Common myeloid progenitor, CD34-positive (primary cell): ENCODE results near the gene EVI5.
"Not testable (repeated sequence)": the region's sequence is repeated elsewhere in the genome, so short reads cannot be mapped to it uniquely, and the experiment has no call there.

ENCODE experiments used
- CTCF ChIA-PET: fragments of 350-600 bp; sonication (Branson Sonifier 250); formaldehyde crosslinking; loops from one replicate; lab custom pipeline; 2021; ENCODE audit warnings: antibody characterized with exemption; lab: Charles Lee
- POLR2A ChIA-PET: fragments of 350-600 bp; sonication (Branson Sonifier 250); formaldehyde crosslinking; loops from one replicate; lab custom pipeline; 2021; ENCODE audit warnings: antibody characterized with exemption; lab: Charles Lee
- DNase-seq, 3 donors: peaks; one replicate each; pipeline versions ENCODE4 v3.0.0 to v3.0.0-alpha.2; 2013
- H3K27ac ChIP-seq, 2 experiments: 1 replicate in 1 of 2; 2 replicates in 1 of 2; pipeline ENCODE4 v1.7.0; 2013; ENCODE audit warnings: inconsistent platforms in 2 of 2, low read length in 2 of 2, mild to moderate bottlenecking in 2 of 2, low read depth in 1 of 2, moderate library complexity in 1 of 2; ENCODE audit not compliant: severe bottlenecking in 2 of 2, insufficient read depth in 1 of 2, poor library complexity in 1 of 2
- H3K27me3 ChIP-seq, 5 experiments: replicated peaks in 2 of 5; 1 replicate in 3 of 5; 2 replicates in 2 of 5; pipeline versions ENCODE4 v1.6.1 to v1.7.0; 2013; ENCODE audit warnings: low read length in 4 of 5, mild to moderate bottlenecking in 2 of 5, moderate library complexity in 2 of 5, inconsistent platforms in 1 of 5; ENCODE audit not compliant: insufficient read depth in 5 of 5, control insufficient read depth in 4 of 5
- H3K36me3 ChIP-seq, 4 experiments: 1 replicate in 2 of 4; 2 replicates in 2 of 4; pipeline versions ENCODE4 v1.6.1 to v1.7.0; 2013; ENCODE audit warnings: low read length in 3 of 4, control low read depth in 1 of 4, mild to moderate bottlenecking in 1 of 4; ENCODE audit not compliant: control insufficient read depth in 4 of 4, insufficient read depth in 4 of 4
- H3K4me1 ChIP-seq, 4 experiments: 1 replicate in 3 of 4; 2 replicates in 1 of 4; pipeline versions ENCODE4 v1.6.1 to v1.7.1; 2013; ENCODE audit warnings: low read length in 3 of 4, mild to moderate bottlenecking in 3 of 4, control low read depth in 1 of 4, inconsistent platforms in 1 of 4, moderate library complexity in 1 of 4; ENCODE audit not compliant: control insufficient read depth in 4 of 4, insufficient read depth in 4 of 4; ENCODE audit errors: control extremely low read depth in 1 of 4
- H3K4me3 ChIP-seq, 7 experiments: 1 replicate in 4 of 7; 2 replicates in 3 of 7; pipeline versions ENCODE4 v1.5.1 to v1.7.0; 2013; ENCODE audit warnings: mild to moderate bottlenecking in 7 of 7, low read length in 6 of 7, moderate library complexity in 6 of 7, inconsistent platforms in 2 of 7, low read depth in 2 of 7, control low read depth in 1 of 7; ENCODE audit not compliant: insufficient read depth in 4 of 7, control insufficient read depth in 1 of 7; ENCODE audit errors: extremely low read depth in 1 of 7
- H3K9me3 ChIP-seq, 5 experiments: 1 replicate in 4 of 5; 2 replicates in 1 of 5; pipeline versions ENCODE4 v1.6.1 to v1.7.1; 2013; ENCODE audit warnings: low read length in 4 of 5, mild to moderate bottlenecking in 2 of 5, inconsistent platforms in 1 of 5, low read depth in 1 of 5, moderate library complexity in 1 of 5; ENCODE audit not compliant: control insufficient read depth in 4 of 5, insufficient read depth in 2 of 5; ENCODE audit errors: control extremely low read depth in 1 of 5
- WGBS: methylation state at CpG from one replicate; pipeline ENCODE4 v1.1.5; 2013; ENCODE audit not compliant: insufficient coverage; 5-methylcytosine and 5-hydroxymethylcytosine counted together

The EVI5 gene

GRCh38 chr1:92783550-92783949, 1.4 kb downstream of the EVI5 start:
- peaks cover 5 to 20% (median 18%) of the 10 kb centered on the region in 4 experiments for H3K4me1 ChIP-seq
- H3K27ac ChIP-seq, H3K9me3 ChIP-seq, H3K36me3 ChIP-seq: not testable (repeated sequence)
- WGBS: 83% methylated on average over 7 of the region's 14 CpGs
- ChIA-PET CTCF (interaction anchor here (2.2 kb wide), 1 partner anchor 48 kb away, joined by 10 read pairs; the partner anchor contains the start of gene RPL5), POLR2A (interaction anchor here (0.6 to 2.2 kb wide), 2 partner anchors 43 to 48 kb away, joined by 4 to 6 read pairs; partner anchors contain the start of gene RPL5)
- H3K27me3 ChIP-seq: peaks cover 2 to 45% (median 7%) of the 10 kb centered on the region in 5 experiments
- DNase-seq: peak in 2 of 3 donors; percentile 24 to 37
- peak overlapping the region in 3 of 7 experiments; percentile 71 to 79 (median 78) for H3K4me3 ChIP-seq

DNA sequence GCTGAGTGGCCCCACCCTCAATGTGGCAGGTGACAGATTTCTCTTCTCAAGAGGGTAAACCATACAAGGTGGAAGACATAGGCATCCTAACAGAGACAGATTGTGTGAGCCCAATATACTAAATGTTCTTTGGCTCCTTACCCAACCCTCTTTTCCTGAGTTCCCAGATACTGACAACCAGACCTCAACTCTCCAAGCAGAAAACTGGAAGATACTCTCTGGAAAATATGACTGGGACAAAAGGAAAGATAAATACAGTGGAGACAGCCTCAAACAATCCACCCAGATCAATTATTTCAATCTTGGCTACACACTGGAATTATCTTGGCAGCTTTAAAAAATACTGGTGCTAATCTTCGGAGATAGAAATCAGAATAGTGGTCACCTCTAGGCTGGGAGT, 6.5 kb downstream of the EVI5 start:
- H3K27me3 ChIP-seq: peaks cover 2 to 36% (median 6%) of the 10 kb centered on the region in 5 experiments
- no CpG with 5 or more reads among the region's 1 CpG for WGBS
- no peak for DNase-seq
- no peaks in the 10 kb centered on the region for H3K36me3 ChIP-seq
- no peak overlapping the region for H3K4me3 ChIP-seq
- no peaks in the 10 kb centered on the region for H3K9me3 ChIP-seq
- ChIA-PET POLR2A (interaction anchor here (0.7 kb wide), 1 partner anchor 300 kb away, joined by 3 read pairs; the partner anchor contains the start of gene MTF2), CTCF (interaction anchor here (1.5 kb wide), 1 partner anchor 10 kb away, joined by 3 read pairs; no protein-coding TSS in a partner anchor)
- H3K4me1 ChIP-seq: no peaks in the 10 kb centered on the region
- H3K27ac ChIP-seq: no peak overlapping the region

DNA sequence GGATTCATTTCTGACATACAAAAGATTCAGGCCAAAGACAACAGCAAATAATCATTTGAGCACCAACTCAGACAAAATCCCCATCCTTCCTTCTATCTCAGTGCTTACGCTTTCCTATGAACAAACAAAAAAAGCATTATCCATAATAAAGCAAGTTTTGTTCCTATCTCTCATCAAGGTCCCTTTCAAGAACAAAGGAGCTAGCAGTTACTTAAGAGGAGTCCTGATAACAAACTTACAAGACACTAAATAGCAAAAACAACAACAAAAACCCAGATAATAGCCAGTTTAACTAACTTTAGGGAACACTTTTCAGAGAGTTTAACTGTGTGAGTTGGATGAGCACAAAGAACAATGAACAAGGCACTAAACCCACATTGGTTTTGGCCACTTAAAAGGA, 10.5 kb downstream of the EVI5 start:
- Histone ChIP-seq H3K27ac (no peak overlapping the region), H3K9me3 (no peaks in the 10 kb centered on the region), H3K4me3 (no peak overlapping the region), H3K27me3 (peaks cover 0 to 16% (median 4%) of the 10 kb centered on the region in 5 experiments), H3K36me3 (no peaks in the 10 kb centered on the region), H3K4me1 (no peaks in the 10 kb centered on the region)
- CTCF ChIA-PET: interaction anchor here (0.8 to 1.6 kb wide), 3 partner anchors 11 to 43 kb away, joined by 3 to 4 read pairs (median 3); partner anchors contain the start of gene EVI5
- DNase-seq: no peak
- POLR2A ChIA-PET: no interaction called here
- no CpG with 5 or more reads among the region's 1 CpG for WGBS

GRCh38 chr1:92773749-92774148, 11.2 kb downstream of the EVI5 start:
- DNase-seq, H3K9me3 ChIP-seq, H3K4me3 ChIP-seq, POLR2A ChIA-PET, H3K4me1 ChIP-seq, H3K27me3 ChIP-seq, H3K36me3 ChIP-seq, H3K27ac ChIP-seq: not testable (repeated sequence)
- whole genome bisulfite sequencing: no CpG with 5 or more reads among the region's 2 CpGs
- CTCF ChIA-PET: interaction anchor here (1.6 kb wide), 1 partner anchor 44 kb away, joined by 3 read pairs; no protein-coding TSS in a partner anchor

DNA sequence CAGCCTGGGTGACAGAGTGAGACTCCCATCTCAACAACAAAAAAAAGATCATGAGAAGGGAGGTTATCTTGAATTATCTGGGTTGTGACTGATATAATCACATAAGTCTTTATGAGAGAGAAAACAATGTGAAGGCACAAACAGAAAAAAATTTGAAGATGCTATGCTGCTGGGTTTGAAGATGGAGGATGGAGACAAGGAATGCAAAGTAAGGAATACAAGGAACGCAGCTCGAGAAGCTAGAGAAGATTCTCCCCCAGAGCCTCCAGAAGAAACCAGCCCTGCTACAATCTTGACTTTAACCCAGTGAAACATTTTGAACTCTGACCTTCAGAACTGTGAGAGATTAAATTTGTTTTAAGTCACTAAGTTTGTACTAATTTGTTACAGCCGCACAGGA, 15.1 kb downstream of the EVI5 start:
- Histone ChIP-seq H3K27me3 (no peaks in the 10 kb centered on the region), H3K4me3 (no peak overlapping the region), H3K9me3 (peaks cover 0 to 4% (median 0%) of the 10 kb centered on the region in 5 experiments), H3K27ac (no peak overlapping the region), H3K4me1 (no peaks in the 10 kb centered on the region), H3K36me3 (no peaks in the 10 kb centered on the region)
- DNase-seq: no peak
- POLR2A ChIA-PET: interaction anchor here (0.6 kb wide), 1 partner anchor 643 kb away, joined by 3 read pairs; no protein-coding TSS in a partner anchor
- WGBS: no CpG with 5 or more reads among the region's 3 CpGs
- CTCF ChIA-PET: no interaction called here

GRCh38 chr1:92768915-92769314, 16.0 kb downstream of the EVI5 start:
- Histone ChIP-seq H3K9me3 (peaks cover 0 to 4% (median 0%) of the 10 kb centered on the region in 5 experiments), H3K4me3 (no peak overlapping the region), H3K27ac (no peak overlapping the region), H3K27me3 (no peaks in the 10 kb centered on the region), H3K36me3 (no peaks in the 10 kb centered on the region), H3K4me1 (no peaks in the 10 kb centered on the region)
- POLR2A ChIA-PET: no interaction called here
- DNase-seq: no peak
- CTCF ChIA-PET: interaction anchor here (1.8 kb wide), 1 partner anchor 20 kb away, joined by 4 read pairs; no protein-coding TSS in a partner anchor

GRCh38 chr1:92768296-92768695, 16.6 kb downstream of the EVI5 start:
- Histone ChIP-seq H3K9me3 (peaks cover 0 to 4% (median 0%) of the 10 kb centered on the region in 5 experiments), H3K27me3 (no peaks in the 10 kb centered on the region), H3K36me3 (no peaks in the 10 kb centered on the region), H3K4me3 (no peak overlapping the region), H3K27ac (no peak overlapping the region), H3K4me1 (no peaks in the 10 kb centered on the region)
- no CpG with 5 or more reads among the region's 2 CpGs for WGBS
- ChIA-PET CTCF (interaction anchor here (0.6 to 1.8 kb wide), 3 partner anchors 10 to 774 kb away, joined by 3 to 4 read pairs (median 3); no protein-coding TSS in a partner anchor), POLR2A (interaction anchor here (0.6 kb wide), 1 partner anchor 391 kb away, joined by 3 read pairs; no protein-coding TSS in a partner anchor)
- DNase-seq: no peak
